Measurements from ENCODE around the gene RALGDS. TPM values are rescaled to one million over a fixed set of nuclear protein-coding genes. Genes with fewer than 3 reads are reported as not detected.

The RALGDS gene
- total and polyA plus RNA-seq, 2 of the 4 experiments (the other 2 are of a cell fraction), result 13.1 to 36.9 TPM

DNA sequence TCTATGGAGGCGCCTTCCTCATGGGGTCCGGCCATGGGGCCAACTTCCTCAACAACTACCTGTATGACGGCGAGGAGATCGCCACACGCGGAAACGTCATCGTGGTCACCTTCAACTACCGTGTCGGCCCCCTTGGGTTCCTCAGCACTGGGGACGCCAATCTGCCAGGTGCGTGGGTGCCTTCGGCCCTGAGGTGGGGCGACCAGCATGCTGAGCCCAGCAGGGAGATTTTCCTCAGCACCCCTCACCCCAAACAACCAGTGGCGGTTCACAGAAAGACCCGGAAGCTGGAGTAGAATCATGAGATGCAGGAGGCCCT, 56.0 kb downstream of the RALGDS start:
- Histone ChIP-seq H3K23ac (ENCODE audit: low read depth, low read length) (no peak overlapping the region), H4K8ac (ENCODE audit: low read depth in 2 of 2, low read length in 2 of 2) (no peak overlapping the region), H4K20me1 (ENCODE audit: insufficient read depth, low read length) (no peaks in the 10 kb centered on the region; the same call in 1 of the 2 replicates), H3K56ac (ENCODE audit: extremely low read depth, insufficient read depth, low read length) (no peak overlapping the region), H2BK120ac (ENCODE audit: low read depth, low read length) (no peak overlapping the region), H3K4ac (ENCODE audit: low read depth, low read length) (no peak overlapping the region), H3K9ac (ENCODE audit: low read depth, low read length) (no peak overlapping the region), H4K5ac (ENCODE audit: low read depth, low read length) (no peak overlapping the region), H3K4me3 (ENCODE audit: insufficient read depth, low read depth, low read length) (no peak overlapping the region), H3K14ac (replicated peaks; ENCODE audit: low read depth, low read length) (no peak overlapping the region), H2AK9ac (replicated peaks; ENCODE audit: low read depth, low read length, poor library complexity) (no peak overlapping the region), H2BK15ac (ENCODE audit: low read depth, low read length) (no peak overlapping the region), H3K27ac (ENCODE audit: insufficient read depth, low read length) (no peak overlapping the region), H2AK5ac (ENCODE audit: low read depth, low read length) (no peak overlapping the region), H4K91ac (ENCODE audit: insufficient read depth, low read depth, low read length) (no peak overlapping the region), H2AFZ (replicated peaks; ENCODE audit: low read length, poor library complexity) (no peak overlapping the region), H3K36me3 (ENCODE audit: control insufficient read depth, insufficient read depth, low read length) (peaks cover 2% of the 10 kb centered on the region; the same call in 1 of the 2 replicates), H3K4me2 (ENCODE audit: low read depth, low read length) (no peak overlapping the region), H3K79me1 (ENCODE audit: low read depth in 1 of 2, low read length in 2 of 2) (no peaks in the 10 kb centered on the region), H3K9me3 (ENCODE audit: control insufficient read depth, insufficient read depth, low read length) (no peaks in the 10 kb centered on the region), H3K18ac (ENCODE audit: low read depth, low read length) (no peak overlapping the region), H2BK5ac (ENCODE audit: low read depth, low read length, poor library complexity, severe bottlenecking) (no peak overlapping the region), H3K4me1 (ENCODE audit: control insufficient read depth, insufficient read depth, low read length) (peaks cover 3% of the 10 kb centered on the region; the same call in 1 of the 2 replicates), H3K9me1 (ENCODE audit: insufficient read depth, low read length) (0 out of 2 replicates have a peak, but pooled peaks cover 3% of the 10 kb centered on the region), H3K27me3 (ENCODE audit: control insufficient read depth, insufficient read depth, low read length) (no peaks in the 10 kb centered on the region), H2BK20ac (ENCODE audit: low read depth, low read length) (no peak overlapping the region)
- 96% methylated on average over 6 of the region's 17 CpGs; no CpG with 5 or more reads in 1 of the 2 experiments for WGBS, 2 experiments (ENCODE audit: extremely low coverage in 2 of 2, insufficient read length in 1 of 2)
- DNase-seq (no peak), ATAC-seq (ENCODE audit: low read depth) (no peak)
- intact Hi-C loops (cut with micrococcal nuclease) (no loop called here), dilution Hi-C loops (cut with HindIII; ENCODE audit: low sequenced_read_pairs, unreplicated experiment) (no loop called here), in situ Hi-C loops (cut with MboI; ENCODE audit: low sequenced_read_pairs) (no loop called here)
- no TSS peak for BruUV-seq (replicated peaks)
- CTCF ChIA-PET, result no interaction called here
- POLR2A ChIA-PET (ENCODE audit: unreplicated experiment), result no interaction called here
- TF ChIP-seq CEBPB (IDR thresholded peaks at IDR 0.05; ENCODE audit: low read depth, low read length) (no peak), RAD21 (IDR thresholded peaks at IDR 0.05; ENCODE audit: low read length) (no peak), MAZ (IDR thresholded peaks at IDR 0.05; ENCODE audit: borderline replicate concordance, low read depth, low read length) (no peak), RFX5 (IDR thresholded peaks at IDR 0.05; ENCODE audit: low read depth, low read length) (no peak), MAFK (IDR thresholded peaks at IDR 0.05; ENCODE audit: low read depth, low read length) (no peak)

Measured in IMR-90 (cell line).